Renal cortex interstitium (tissue), 11 donors: ENCODE data around the gene RPL37. TPM values are rescaled to one million over a fixed set of nuclear protein-coding genes. Genes with fewer than 3 reads are reported as not detected.
"Not testable (repeated sequence)": the region's sequence is repeated elsewhere in the genome, so short reads cannot be mapped to it uniquely, and the experiment has no call there.

Source experiments
- DNase-seq, 11 donors: peaks; one replicate each; pipeline ENCODE4 v3.0.0-alpha.2; 2013; ENCODE audit warnings: low read depth in 9 of 11, low spot score in 4 of 11; ENCODE audit errors: extremely low read depth in 1 of 11
- polyA plus RNA-seq, 3 donors: library from polyadenylated mRNA; unstranded; fragments of 120-200 nt; gene quantifications; one replicate each; pipeline ENCODE4 v1.2.1, GENCODE V29; 2013; ENCODE audit not compliant: insufficient read length in 3 of 3

RPL37 gene
- polyA plus RNA-seq, 3 donors = 1,640 to 2,238 (median 1,988) TPM

- DNase-seq = no peak
Measured at GRCh38 chr5:40813698-40814281, 21.2 kb downstream of the RPL37 start.

- DNase-seq = no peak
Measured at GRCh38 chr5:40812125-40812524, 22.9 kb downstream of the RPL37 start.

- no peak for DNase-seq
Measured at GRCh38 chr5:40801771-40802562, 33.1 kb downstream of the RPL37 start.

- DNase-seq = no peak
Measured at GRCh38 chr5:40799258-40799657, 35.8 kb downstream of the RPL37 start.

- peak in 2 of 11 donors; percentile 20 to 53 for DNase-seq
Measured at GRCh38 chr5:40798801-40799210, 36.2 kb downstream of the RPL37 start.

- DNase-seq = peak; percentile 66 to 87 (median 81)
Measured at GRCh38 chr5:40798012-40798800, 36.8 kb downstream of the RPL37 start, which contains the start of gene PRKAA1. PRKAA1 (minus strand) TSS chr5:40798374; CDS start chr5:40798189, 185 bp downstream.

GRCh38 chr5:40797273-40798011, 37.6 kb downstream of the RPL37 start:
- DNase-seq = peak in 10 of 11 donors; percentile 34 to 65 (median 52)

- no peak for DNase-seq
Measured at GRCh38 chr5:40796487-40796889, 38.5 kb downstream of the RPL37 start.

- DNase-seq = not testable (repeated sequence)
Measured at GRCh38 chr5:40794877-40795276, 40.1 kb downstream of the RPL37 start.

GRCh38 chr5:40794340-40794739, 40.7 kb downstream of the RPL37 start:
- DNase-seq = not testable (repeated sequence)

GRCh38 chr5:40792691-40793090, 42.3 kb downstream of the RPL37 start:
- DNase-seq = not testable (repeated sequence)

GRCh38 chr5:40791715-40792139, 43.3 kb downstream of the RPL37 start:
- DNase-seq = no peak

- no peak for DNase-seq
Measured at GRCh38 chr5:40790947-40791593, 44.0 kb downstream of the RPL37 start.

- not testable (repeated sequence) for DNase-seq
Measured at GRCh38 chr5:40788941-40789340, 46.1 kb downstream of the RPL37 start.

GRCh38 chr5:40787986-40788385, 47.0 kb downstream of the RPL37 start:
- no peak for DNase-seq

- DNase-seq = not testable (repeated sequence)
Measured at GRCh38 chr5:40786664-40787063, 48.4 kb downstream of the RPL37 start.

GRCh38 chr5:40784916-40785315, 50.1 kb downstream of the RPL37 start:
- DNase-seq = no peak

GRCh38 chr5:40784027-40784653, 50.9 kb downstream of the RPL37 start:
- peak in 1 of 11 donors; percentile 28 for DNase-seq
